Lower leg skin (tissue), 3 donors: ENCODE results near the gene LCA5.

Experiments
- POLR2A ChIP-seq, 2 donors: fragments of 450-650 bp; IDR thresholded peaks; one replicate each; pipeline ENCODE4 v1.6.1; 2016 to 2017; ENCODE audit warnings: antibody characterized with exemption in 2 of 2, mild to moderate bottlenecking in 1 of 2, moderate library complexity in 1 of 2
- TF ChIP-seq, protein P1 (sequence below), 3 donors: fragments of 450-650 bp; IDR thresholded peaks; one replicate each; pipeline ENCODE4 v1.5.1; 2016; ENCODE audit warnings: antibody characterized with exemption in 3 of 3, mild to moderate bottlenecking in 3 of 3, moderate library complexity in 2 of 3

DNA sequence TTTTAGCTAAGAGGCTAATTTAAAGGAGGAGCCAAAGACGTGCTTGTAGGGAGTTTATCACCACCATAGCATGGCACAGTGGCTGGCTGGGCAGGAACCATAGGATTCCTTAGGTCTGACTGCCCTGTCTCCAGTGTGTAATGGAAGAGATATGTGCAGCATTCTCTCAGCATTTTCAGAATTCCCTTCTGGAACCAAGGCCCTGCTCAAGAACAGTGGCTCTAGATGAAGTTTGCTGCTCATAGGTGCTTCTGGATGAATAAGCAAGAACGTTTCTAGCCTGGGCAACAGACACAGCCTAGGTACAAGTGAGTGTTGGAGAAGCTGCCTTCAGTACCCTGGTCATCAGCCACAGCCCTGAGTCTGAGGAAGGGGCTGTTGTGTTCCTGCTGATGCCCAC lies 69.1 kb downstream of the LCA5 start:
- TF ChIP-seq, protein P1, sequence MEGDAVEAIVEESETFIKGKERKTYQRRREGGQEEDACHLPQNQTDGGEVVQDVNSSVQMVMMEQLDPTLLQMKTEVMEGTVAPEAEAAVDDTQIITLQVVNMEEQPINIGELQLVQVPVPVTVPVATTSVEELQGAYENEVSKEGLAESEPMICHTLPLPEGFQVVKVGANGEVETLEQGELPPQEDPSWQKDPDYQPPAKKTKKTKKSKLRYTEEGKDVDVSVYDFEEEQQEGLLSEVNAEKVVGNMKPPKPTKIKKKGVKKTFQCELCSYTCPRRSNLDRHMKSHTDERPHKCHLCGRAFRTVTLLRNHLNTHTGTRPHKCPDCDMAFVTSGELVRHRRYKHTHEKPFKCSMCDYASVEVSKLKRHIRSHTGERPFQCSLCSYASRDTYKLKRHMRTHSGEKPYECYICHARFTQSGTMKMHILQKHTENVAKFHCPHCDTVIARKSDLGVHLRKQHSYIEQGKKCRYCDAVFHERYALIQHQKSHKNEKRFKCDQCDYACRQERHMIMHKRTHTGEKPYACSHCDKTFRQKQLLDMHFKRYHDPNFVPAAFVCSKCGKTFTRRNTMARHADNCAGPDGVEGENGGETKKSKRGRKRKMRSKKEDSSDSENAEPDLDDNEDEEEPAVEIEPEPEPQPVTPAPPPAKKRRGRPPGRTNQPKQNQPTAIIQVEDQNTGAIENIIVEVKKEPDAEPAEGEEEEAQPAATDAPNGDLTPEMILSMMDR (IDR thresholded peaks at IDR 0.05): no peak
- no peak for TF ChIP-seq POLR2A (IDR thresholded peaks at IDR 0.05)
